Stimulated activated naive CD4-positive, alpha-beta T cell (primary cell): Measurements from ENCODE around the gene MYMK.

Experiments used
- DNase-seq, 6 experiments: peaks; one replicate each; lab custom pipeline; 2025; lab: John Stamatoyannopoulos, UW

Gene MYMK

DNA sequence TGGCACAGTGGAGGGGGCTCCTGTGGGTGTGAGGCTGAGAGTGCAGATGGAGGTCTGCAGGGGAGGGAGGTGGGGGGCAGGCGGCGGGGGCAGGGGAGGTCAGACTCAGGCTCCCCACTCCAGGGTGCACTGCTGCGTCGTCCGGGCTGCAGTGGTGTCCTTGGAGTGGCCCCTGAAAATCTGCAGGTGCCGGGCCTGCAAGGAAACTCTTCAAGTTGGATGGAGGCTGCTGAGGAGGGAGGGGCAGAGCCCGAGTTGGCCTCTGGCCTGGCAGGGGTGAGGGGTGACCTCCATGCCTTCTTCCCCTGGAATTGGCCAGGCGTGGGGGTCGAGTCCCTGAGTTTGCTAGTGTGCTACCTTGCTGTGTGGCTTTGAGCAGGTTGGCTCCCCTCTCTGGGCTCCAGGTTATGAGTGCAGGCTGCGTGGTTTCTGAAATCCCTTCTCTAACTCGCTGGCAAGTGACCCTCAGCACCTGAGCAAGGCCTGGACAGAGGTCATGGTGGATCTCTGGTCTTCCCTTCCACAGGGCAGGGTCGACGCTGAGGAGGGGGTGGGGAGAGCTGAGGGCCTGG, 10.6 kb upstream of the MYMK start:
- peak in 1 of 6 experiments; percentile 3 for DNase-seq

DNA sequence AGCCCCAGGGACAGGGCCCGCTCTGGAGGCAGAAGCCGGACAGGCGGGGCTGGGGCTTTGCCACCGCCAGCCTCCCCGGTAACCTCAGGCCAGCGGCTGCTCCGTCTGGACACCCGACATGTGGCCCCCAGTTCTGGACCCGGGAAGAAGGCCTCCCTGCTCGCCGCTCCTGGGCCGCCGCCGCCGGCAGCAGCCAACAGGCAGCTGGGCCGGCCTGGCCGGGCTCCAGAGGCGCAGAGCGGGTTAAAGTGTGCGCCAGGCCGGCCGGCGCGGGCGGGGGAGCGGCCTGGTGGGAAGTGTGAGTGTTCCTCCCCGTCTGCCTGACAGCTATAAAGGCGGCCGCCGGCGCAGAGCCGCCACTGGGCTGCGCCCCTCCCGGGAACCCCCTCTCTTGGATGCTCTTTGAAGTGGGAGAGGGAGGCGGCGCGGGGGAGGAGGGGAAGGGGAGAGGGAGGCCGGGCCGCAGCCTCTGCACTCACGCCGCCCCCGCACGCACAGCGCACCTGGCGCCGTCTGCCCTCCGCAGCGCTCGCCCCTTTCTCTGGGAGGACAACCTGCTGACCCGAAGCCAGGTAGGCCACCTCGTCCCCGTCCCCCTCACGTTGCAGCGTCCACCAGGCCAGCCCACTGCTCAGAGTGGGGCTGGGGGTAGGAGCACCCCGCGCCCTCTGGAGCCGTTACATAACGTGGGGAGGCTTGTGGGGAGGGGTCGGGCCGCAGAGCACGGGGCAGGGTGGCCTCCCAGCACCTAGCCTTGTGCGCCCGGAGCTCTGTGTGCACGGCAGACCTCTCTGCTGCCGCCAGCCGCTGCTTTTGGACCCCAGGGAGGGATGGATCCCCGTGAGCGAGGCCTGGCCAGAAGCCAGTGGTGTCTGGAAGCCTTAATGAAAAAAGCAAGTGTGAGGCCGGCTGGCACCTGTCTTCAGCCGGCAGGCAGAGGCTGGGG, 9.9 kb upstream of the MYMK start, which contains the start of gene ADAMTSL2:
Gene ADAMTSL2, plus strand, starts transcription at position 359 of the 946 bp plus-strand sequence. CDS start 2,009 bp downstream, outside the sequence.
- peak; percentile 29 to 74 (median 48) for DNase-seq

DNA sequence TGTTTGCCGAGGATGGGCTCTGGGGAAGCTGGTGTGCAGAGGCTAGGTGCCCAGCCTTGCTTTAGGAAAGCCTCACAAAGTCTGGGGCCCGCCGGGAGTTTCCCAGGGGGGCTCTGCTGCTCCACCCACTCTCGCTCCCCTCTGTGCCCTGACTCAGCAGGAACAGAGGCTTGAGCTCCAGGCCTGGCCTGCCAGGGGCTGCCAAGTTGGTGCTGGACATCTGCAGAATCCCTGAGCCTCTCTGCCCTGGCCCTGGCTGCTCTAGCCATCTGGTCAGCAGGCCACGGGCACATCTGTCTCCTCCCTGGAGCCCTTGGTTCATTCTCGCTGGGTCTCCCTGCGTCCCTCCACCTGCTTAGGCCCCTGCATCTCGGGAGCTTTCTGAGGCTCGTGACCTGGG, 9.1 kb upstream of the MYMK start:
- DNase-seq = no peak

DNA sequence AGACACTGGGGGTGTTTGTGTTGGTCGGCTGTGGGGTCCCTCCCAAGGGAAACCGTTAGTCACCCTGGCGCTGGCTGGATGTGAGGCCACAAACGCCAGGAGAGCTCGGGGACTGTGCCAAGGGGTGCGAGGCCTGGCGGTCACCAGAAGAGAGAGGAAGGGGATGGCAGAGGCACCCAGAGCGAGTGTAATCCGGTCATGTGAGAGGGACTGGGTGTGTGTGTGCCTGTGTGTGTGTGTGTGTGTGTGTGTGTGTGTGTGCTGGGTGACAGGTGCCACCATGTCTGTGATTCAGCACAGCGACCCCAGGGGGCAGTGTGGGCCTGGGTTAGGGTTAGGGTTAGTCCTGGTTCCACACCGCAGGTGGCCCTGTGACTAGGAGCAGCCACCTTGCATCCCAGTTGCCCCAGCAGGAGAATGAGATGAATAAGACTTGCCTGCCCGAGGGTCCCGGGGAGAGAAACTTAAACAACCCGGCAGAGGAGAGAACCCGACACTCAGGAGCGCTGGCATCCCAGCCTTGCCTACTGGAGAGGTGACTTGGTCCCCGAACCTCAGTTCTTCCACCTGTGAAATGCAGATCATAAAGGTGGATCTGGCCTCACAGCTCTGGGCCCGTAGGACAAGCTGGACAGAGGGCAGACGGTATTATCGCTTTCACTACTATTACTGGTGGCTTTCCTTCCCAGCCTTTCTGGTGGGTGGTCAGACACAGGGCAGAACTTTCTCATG, 8.3 kb upstream of the MYMK start:
- DNase-seq = peak; percentile 60 to 81 (median 74)

DNA sequence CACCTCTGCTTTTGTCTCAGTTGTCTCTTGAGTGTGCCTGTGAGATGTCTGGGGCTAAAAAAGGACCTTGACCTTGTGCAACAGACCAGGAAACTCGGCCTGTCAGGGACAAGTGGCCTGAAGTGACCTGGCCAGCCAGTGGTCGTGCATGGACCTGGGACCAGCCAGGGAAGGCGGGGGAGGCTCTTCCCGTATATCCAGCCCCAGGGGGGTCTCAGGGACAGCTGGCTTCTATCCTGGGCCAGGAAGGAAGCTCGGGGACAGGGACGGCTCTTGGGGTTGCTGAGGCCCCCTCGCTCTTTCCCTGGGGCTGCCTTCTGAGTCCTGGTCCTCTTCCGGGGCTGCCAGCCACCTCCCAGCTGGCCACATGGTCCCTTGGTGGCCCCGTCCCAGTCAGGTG, 6.5 kb upstream of the MYMK start:
- no peak for DNase-seq

DNA sequence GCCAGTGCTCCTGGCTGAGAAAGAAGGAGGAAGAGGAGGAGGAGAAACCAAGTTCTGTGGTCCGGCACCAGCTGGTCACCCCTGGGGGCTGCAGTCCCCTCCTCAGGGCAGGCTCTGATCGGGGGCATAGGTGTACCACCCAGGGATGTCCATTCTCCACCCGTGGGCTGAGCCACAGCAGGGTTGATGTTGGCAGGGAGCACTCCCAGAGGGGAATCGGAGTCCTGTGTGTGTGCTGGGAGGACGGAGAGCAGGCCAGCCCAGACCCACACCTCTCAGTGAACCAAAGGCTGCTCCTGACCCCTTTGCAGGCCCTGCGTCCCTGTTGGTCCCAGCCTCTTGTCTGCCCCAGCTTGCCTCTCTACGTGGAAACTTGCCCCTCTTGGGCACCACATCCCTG, 5.1 kb upstream of the MYMK start:
- DNase-seq = no peak

DNA sequence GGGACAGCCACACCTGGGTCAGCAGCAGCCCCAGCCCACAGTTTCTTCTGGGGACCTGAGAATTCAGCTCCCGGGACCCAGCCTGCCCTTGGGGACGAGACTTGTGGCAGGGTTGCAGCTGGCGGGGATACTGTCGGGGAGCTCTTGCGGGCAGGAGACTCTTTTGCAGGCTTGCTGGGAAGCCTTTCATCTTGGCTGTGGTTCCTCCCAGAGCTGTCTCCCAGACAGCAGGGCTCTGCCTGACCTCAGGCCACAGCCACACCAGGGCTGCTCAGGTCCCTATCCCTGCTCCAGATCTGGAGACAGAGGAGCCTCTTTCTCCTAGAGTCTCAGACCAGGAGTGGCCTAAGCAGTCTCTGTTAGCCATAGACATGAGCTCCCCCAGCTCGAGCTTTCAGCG, 4.7 kb upstream of the MYMK start:
- DNase-seq = no peak

DNA sequence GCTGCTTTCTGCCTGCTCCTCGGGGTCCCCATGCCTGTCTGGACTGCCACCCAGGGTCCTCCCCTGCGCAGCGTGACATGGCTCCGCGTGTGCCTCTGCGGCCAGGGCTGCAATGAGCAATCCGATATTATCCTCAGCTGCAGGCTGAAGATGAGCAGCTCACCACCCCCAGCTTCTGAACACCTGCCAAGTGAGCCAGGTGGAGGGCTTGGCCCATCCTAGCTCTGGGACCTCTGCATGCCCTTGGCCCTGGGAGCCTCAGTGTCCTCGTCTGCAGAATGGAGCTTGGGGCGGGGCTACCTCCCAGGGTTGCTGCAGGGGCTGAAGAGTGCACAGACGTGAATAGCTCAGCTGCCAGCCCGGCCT, 4.1 kb upstream of the MYMK start:
- no peak for DNase-seq

DNA sequence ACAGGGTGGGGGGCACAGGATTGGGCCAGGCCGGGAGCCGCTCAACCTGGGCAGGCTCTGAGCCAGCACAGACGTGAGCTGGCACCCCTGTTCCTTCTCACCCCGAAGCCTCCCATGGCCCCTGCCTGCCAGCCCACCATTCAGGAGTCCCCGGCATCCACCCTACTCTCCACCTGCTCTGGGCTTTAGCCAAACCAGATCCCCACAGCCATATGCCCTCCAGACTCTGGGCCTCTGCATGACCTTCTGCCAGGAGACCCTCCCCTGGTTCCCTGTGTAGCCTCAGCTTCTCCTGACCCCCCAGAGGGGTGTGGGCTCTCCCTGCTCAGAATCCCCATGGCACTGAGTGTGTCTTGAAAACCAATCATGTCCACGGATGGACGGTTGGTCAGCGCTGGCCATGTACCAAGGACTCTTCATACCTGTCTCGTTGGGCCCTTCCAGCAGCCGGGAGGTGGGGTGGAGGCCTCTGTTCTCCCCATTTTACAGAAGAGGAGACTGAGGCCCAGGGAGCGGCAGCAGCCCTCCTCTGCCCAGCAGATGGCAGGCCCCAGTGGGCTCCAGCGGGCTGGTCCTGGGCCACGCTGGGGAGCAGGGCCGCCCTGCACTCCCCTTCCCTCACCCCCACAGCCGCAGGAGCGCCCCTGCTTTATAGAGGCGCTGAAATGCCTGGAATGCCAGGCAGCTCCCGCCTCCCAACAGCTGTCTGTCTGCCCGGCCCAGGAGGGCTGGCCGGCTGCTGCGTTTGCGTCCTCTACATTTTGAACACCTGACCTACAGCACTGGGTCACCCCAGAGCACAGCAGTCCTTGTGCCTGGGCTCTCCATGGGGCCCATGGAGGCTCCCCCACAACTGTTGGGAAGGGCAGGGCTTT, 3.5 kb upstream of the MYMK start:
- DNase-seq = no peak

DNA sequence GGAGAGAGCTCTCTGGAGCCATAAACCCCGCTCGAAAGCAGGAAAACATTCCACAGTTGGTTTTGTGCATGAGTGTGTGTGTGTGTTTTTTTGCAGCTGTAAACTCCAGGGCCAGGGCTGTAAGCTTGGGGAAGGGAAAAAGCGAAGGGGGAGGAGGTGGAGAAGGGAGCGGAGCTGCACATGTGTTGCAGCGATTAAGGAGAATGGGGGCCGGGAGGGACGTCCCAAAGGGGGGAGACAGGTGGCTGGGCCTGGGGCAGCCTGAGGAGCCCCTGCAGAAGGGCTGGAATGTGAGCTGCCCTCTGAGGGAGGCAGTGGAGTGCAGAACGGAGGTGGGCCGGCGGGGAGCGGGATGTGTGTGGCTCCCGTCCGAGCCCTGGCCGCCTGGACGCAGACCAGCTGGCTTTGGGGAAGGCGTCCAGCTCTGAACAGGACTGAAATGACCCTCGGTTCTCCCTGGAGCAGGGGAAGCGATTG, 2.7 kb upstream of the MYMK start:
- no peak for DNase-seq

DNA sequence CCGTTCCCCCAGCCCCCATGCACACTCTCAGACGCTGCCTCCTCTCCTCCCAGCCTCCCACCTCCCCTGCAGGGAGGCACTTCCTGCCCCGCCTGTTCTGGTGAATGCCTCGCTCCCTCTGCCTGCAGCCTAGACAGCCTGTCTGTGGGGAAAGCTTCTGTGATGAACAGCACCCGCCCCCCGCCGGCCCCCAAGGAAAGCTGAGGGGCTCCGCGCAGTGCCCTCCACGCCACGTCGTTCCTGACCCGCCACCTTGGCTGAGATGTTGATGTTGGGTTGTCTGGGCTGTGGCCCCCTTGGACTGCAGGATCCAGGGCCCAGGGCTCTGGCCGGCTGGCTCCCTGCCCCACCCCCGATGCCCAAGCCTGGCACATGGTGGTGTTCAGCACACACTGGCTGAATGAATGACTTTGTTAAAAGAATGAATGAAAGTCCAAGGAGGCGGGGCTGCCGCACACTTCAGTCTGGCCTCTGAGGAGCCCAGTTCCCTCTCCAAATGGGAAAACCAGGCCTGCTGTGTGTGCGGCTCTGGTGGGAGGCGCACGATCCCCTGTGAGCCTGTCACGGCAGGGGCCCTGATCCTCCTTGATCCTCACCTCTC, 2.1 kb upstream of the MYMK start:
- DNase-seq = peak in 1 of 6 experiments; percentile 16

DNA sequence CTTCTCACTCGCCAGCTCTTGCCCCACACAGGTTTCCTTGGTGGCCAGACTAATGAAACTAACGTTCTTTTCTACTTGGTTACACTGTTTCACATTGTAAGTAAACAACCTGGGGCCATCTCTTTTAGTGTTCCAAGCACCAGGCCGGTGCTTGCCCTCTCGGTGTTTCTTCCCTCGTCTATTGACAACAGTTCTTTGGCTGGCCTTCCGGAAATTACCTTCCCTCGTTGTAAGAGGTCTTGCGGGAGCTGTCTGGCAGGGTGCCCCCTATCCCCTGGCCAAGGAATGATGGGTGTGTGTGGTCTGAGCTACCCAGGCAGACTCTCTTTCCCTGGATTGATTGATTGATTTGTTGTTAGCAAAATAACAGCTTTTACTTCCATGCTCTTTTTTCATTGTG, 918 bp upstream of the MYMK start:
- DNase-seq = no peak

DNA sequence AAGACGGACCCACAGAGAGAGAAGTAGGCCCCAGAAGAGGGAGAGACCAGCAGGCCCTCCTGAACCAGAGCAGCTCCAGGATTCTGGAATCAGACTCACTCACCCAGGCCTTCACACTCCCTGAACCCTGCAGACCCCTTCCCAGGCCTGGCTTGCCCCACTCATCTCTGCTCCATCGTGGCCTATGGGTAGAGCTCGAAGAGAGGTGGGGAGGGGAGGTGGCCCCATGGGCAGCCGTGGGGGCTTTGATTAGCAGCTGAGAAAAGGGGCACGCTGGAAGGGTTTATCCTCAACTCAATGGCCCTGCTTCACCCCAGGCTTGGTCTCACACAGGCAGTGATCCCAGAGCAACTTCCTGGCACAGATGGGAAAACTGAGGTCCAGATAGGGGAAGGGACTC, 613 bp downstream of the MYMK start:
- no peak for DNase-seq

DNA sequence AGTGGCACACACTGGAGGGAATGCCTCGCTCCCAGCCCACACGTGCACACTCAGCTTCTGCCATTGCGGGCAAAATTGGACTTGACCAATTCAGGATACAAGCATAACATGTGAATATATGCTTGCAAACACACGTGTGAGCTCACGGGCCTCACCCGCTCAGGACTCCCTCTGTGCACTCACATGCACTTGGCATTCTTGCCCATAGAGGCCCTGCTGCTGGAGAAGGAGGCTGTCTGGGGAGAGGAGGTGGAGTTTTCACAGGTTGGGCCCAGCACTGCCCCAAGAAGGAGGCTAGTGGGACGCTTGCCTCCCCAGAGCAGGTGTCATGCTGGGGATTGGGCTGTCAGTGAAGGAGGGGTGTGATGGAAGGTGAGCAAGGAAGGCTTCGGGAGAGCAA, 1.7 kb downstream of the MYMK start:
- no peak for DNase-seq

DNA sequence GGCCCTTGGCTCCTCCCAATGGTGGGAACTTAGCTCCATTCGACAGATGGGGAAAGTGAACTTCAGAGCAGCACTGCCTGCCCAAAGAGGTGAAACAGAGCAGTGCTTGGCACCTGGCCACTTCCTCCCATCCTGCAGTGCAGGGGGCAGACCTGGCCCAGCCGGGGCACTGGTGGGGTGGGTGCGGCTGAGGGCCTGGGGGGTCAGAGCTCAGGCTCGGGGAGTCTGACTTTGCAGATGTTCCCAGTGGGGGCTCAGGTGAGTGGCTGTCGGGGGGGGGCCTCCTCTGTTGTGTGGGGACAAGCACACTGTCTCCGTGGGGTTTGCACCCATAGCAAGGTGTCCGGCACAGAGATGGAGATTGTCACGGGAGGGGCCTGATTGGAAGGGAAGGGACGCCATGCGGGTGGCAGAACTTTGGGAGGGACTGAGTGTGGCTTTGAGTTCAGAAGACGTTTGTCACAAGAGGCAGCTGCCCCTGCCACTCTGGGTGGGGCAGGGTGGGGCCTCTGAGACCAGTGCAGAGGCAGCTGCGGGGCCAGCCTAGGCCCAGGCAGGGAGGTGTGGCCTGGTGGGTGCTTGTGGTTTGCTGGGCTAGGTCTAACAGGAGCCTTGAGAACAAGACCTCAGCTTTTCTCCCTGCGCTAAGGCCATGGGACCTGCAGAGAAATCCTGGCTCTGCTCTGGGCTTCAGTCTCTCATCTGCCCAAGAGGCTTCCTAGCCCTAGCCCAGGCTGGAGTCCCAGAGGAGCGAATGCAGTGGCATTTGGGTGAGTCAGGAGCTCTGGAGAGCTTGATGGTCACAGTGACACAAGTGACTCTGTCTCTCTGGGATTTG, 2.5 kb downstream of the MYMK start:
- DNase-seq = no peak

DNA sequence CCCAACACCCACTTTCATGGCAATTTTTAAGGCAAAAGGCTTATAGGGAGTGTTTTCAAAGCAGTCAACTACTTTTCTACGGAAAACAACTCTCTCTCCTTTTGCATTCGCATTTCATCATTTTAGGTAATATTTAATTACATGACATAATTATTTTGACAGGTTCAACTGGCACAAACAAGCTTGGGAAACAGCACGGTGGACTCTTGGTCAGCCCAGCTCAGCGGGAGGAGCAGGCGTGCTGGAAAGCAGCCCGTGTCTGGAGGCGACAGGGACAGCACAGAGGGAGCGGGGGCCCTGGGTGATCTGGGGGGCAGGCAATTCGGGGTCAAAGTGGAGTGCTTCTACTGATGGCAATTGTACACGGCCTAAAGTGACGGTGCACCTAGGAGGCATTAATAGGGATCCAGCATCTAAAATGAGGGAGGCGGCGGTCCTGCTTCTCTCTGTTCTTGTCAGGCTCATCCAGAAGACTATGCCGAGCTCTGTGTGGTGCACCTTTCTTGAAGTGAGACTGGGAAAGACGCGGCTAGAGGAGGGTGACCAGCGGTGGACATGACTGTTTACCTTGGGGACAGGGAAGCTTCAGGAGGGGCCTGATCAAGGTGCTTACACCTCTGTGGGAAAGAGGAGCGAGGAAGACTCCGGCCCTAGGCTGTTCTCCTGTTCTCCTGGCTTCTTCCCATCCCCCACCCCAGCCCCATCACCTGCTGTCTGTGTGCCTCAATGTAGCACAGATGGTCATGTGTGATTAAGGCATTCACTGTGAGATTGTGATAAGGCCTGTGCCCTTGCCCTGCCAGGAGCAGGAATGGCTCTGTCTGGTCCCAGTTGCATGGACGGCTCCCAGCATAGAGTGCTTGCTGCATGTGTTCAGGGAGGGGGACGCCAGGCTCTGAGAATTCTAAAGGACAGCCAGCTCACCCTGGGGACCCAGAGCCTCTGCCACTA, 3.4 kb downstream of the MYMK start:
- no peak for DNase-seq

DNA sequence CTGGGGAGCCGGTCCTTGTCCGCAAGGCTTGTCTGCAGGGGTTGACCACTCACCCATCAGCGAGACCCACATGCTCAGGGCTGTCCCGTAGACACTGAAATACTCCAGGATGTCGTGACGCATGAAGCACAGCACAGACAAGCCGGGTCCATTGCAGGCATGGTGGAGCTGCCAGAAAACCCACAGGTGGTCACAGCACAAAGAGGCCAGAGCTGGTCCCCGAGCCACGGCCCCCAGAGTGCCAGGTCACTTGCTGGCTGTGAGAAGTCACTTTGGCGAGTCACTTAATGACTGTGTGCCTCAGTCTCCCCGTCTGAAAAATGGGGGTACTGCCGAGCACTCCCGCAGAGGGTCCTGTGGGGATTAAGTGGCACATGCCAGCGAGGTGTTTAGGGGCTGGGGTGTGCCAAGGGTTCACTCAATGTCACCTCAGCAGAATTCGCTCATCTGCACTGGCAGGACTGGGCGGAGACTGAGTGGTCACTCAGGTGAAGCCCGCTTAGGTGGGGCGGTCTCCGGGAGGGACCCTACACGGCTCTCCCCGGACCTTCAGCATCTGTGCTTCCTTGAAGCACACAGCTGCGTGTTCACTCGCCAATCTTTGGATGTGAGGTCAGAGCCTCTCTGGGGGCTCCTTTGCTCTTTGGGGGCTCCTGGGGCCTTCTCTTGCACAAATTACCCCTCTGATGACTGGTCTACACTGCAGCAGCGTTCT, 4.5 kb downstream of the MYMK start:
- DNase-seq = no peak

DNA sequence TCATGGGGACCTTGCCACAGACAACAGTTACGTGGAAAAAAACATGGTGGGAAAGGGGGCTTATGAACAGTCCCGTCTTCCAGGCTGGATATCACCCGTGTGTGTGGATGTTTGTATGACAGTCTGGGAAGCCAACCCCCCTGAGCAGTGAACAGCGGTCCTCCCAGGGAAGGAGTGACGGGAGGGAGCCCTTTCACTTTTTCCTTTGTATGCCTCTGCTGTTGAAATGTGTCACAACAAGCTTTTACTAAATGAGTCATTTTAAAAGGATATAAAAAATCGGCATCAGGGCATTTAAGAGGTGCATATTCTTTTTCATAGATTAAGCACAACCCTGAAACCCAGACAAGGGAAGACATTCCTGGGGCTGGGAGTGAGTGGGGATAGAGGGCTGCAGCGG, 5.1 kb downstream of the MYMK start:
- DNase-seq = no peak
